Central memory CD8-positive, alpha-beta T cell (primary cell): ENCODE data around the gene RAPGEF1.
A peak's percentile ranks its signal among the peaks of the same experiment; 100 is the strongest.

Source experiments
- ATAC-seq: fragments of 150-1000 bp; cut with Tn5 transposase; replicated peaks from 2 replicates; pipeline ENCODE4 v1.10.0; 2022; ENCODE audit warnings: mild to moderate bottlenecking, moderate FRiP score, moderate number of reproducible peaks; ENCODE audit not compliant: poor library complexity, severe bottlenecking; ENCODE audit errors: extremely low read depth
- DNase-seq, 2 donors: peaks; one replicate each; pipeline ENCODE4 v3.0.0; 2021; ENCODE audit warnings: low spot score in 2 of 2
- H3K27ac Mint-ChIP-seq: one replicate; pipeline ENCODE4 v1.8.0; 2022; ENCODE audit warnings: low read depth, mild to moderate bottlenecking, moderate library complexity, mixed read lengths
- H3K27me3 Mint-ChIP-seq: one replicate; pipeline ENCODE4 v1.8.0; 2022; ENCODE audit warnings: mixed read lengths
- H3K36me3 Mint-ChIP-seq: one replicate; pipeline ENCODE4 v1.8.0; 2022; ENCODE audit warnings: mild to moderate bottlenecking, moderate library complexity, mixed read lengths; ENCODE audit not compliant: insufficient read depth
- H3K4me1 Mint-ChIP-seq: one replicate; pipeline ENCODE4 v1.8.0; 2022; ENCODE audit warnings: mixed read lengths
- H3K4me3 Mint-ChIP-seq: one replicate; pipeline ENCODE4 v1.8.0; 2022; ENCODE audit warnings: mild to moderate bottlenecking, moderate library complexity, mixed read lengths
- H3K9me3 Mint-ChIP-seq: one replicate; pipeline ENCODE4 v1.8.0; 2022; ENCODE audit warnings: mixed read lengths

The RAPGEF1 gene

DNA sequence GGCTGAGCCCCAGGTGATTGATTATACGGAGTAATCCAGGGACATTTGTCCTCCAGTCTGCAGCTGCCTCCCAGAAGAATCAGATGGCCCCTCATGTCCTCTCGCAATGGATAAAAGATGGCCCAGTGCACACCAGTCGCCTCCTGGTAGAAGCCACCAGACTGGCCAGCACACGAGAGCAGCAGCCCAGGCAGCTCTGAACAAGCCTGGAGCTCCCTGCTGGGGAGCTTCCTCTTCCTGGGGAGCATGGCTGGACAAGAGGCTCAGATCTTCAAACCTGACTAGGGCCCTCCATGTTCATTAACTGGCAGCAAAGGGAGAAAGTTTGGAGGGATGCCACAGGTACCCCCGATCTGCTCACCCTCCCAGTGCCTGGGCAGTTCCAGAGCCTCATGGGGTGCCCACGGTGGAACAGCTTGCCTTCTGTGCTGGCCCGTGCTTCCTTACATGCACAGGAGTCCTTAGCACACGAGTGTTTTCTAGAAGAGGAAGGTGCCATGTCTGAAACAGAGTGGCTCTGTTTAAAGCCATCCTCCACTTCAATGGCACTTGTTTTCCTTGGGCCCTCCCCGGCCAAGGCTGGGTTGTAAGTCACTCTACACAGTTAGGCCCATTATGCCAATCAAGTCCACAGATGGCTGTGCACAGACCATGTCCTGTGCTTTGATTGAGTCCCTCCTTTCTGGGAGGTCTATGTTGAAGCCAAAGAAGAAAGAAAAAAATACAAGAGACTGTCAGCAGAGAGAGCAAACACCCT, 118.9 kb downstream of the RAPGEF1 start:
- Mint-ChIP-seq H3K27me3 (no peaks in the 10 kb centered on the region), H3K9me3 (no peaks in the 10 kb centered on the region), H3K4me3 (peak overlapping the region; percentile 17), H3K4me1 (peaks cover 33% of the 10 kb centered on the region), H3K36me3 (peaks cover 52% of the 10 kb centered on the region), H3K27ac (peak overlapping the region; percentile 45)
- DNase-seq (no peak), ATAC-seq (no peak)

DNA sequence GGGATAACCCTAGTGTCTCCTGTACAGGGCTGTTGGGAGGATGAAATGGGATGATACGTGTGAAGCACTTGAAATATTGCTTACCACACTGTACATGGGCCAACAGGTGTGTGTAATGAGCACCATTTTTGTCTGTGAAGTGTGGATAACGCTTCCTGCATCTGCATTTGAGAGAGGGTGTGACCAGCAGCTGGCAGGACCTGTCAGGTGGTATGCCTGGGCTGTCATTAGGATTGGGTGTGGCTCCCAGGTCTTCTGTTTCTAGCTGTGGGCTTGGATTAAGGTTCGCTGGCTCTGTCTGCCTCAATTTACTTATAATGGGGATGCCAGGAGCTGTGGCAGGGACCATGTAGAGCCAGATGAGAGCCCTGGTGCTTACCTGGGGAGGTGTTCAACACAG, 120.2 kb downstream of the RAPGEF1 start:
- Mint-ChIP-seq H3K4me3 (no peak overlapping the region), H3K4me1 (peaks cover 27% of the 10 kb centered on the region), H3K27ac (no peak overlapping the region), H3K9me3 (no peaks in the 10 kb centered on the region), H3K36me3 (peaks cover 46% of the 10 kb centered on the region), H3K27me3 (no peaks in the 10 kb centered on the region)
- DNase-seq (no peak), ATAC-seq (no peak)

DNA sequence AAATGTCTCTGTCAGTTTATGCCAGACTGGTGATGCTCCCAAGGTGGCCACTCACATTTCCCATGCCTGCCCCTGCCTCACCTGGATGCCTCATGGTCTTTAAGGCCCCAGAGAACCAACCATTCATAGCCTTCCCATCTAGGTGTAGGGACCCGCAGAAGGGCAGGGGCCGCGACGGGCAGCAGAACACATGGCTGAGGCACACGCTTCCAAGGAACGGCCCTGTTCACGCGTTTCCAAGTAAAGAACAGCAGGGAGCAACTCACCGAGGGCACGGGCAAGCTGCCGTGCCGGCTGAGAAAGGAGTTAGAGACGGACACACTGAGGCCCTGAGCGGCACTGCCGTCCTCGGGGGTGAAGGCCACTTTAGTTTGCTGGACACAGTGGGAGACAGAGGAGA, 121.1 kb downstream of the RAPGEF1 start:
- H3K4me3 Mint-ChIP-seq: peak overlapping the region; percentile 29
- no peaks in the 10 kb centered on the region for H3K27me3 Mint-ChIP-seq
- H3K36me3 Mint-ChIP-seq: peaks cover 50% of the 10 kb centered on the region
- no peaks in the 10 kb centered on the region for H3K9me3 Mint-ChIP-seq
- H3K4me1 Mint-ChIP-seq: peaks cover 27% of the 10 kb centered on the region
- ATAC-seq: no peak
- H3K27ac Mint-ChIP-seq: peak overlapping the region; percentile 80
- no peak for DNase-seq

DNA sequence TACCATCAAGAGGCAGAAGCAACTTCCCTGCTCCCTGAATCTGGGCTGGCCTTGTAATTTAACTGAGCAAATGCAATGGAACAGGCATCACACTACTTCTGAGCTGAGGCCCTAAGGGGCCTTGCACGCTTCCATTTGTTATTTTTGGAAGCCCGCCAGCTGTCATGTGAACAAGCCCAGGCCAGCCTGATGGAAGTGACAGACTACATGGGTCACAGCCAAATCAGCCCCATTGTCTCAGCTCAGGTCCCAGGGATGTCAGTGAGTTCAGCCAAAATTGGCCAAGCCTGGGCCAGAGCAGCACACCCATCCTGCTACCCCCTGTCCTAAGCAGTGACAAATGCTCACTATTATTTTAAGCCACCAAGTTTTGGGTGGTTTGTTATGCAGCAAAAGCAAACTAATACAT, 121.8 kb downstream of the RAPGEF1 start:
- Mint-ChIP-seq H3K36me3 (peaks cover 50% of the 10 kb centered on the region), H3K27me3 (no peaks in the 10 kb centered on the region), H3K27ac (no peak overlapping the region), H3K4me3 (no peak overlapping the region), H3K9me3 (no peaks in the 10 kb centered on the region), H3K4me1 (peaks cover 27% of the 10 kb centered on the region)
- no peak for ATAC-seq
- no peak for DNase-seq

DNA sequence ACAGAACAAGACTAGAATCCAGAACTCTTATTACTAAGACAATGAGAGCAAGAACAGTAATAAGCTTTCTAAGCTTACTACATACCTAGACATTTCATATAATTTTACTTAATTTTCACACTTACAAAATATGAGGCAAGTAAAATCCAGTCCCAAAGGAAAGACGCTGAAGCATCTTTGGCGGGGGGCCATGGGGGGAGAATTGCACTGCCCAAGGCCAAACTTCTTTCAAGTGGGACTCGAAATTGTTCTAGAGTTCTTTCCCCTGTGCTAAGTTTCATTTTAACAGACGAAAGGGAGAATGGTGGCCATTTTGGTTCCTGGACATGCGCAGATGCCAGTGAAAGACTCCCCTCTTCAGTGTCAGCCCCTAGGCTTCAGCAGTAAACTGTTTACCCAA, 122.3 kb downstream of the RAPGEF1 start:
- H3K36me3 Mint-ChIP-seq: peaks cover 50% of the 10 kb centered on the region
- no peaks in the 10 kb centered on the region for H3K27me3 Mint-ChIP-seq
- ATAC-seq (no peak), DNase-seq (no peak)
- H3K4me3 Mint-ChIP-seq: no peak overlapping the region
- peaks cover 28% of the 10 kb centered on the region for H3K4me1 Mint-ChIP-seq
- no peaks in the 10 kb centered on the region for H3K9me3 Mint-ChIP-seq
- no peak overlapping the region for H3K27ac Mint-ChIP-seq

DNA sequence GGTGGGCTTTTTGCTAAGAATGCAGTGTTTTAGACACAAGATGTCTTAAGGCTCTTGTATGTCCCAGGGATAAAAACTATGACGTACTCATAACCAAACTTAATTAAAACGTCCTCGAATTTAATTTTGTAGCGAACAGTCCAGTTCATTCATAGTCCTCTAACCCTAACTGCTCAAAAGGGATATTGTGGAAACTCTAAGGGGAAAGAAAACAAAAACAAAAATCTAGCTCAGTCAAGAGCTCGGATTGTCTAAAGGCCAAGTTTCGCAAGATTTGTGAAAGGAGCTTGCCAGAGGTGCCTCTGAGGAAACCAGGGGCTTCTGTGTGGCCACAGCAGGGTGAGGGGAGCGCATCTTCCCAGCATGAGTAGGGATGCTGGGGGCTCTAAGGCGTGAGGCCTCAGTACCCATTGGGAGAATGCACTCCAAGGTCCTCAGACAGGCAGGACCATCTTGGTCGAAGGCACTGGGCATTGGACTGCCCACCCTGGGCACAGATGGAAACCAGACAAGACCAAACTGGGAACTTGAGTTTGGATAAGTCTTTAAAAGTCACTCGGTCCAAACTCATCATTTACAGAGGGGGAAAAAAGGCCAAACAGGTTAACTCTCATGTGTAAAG, 122.8 kb downstream of the RAPGEF1 start:
- ATAC-seq: no peak
- H3K36me3 Mint-ChIP-seq: peaks cover 52% of the 10 kb centered on the region
- H3K9me3 Mint-ChIP-seq: no peaks in the 10 kb centered on the region
- no peak overlapping the region for H3K4me3 Mint-ChIP-seq
- H3K4me1 Mint-ChIP-seq: peaks cover 31% of the 10 kb centered on the region
- no peak overlapping the region for H3K27ac Mint-ChIP-seq
- DNase-seq: no peak
- H3K27me3 Mint-ChIP-seq: no peaks in the 10 kb centered on the region

DNA sequence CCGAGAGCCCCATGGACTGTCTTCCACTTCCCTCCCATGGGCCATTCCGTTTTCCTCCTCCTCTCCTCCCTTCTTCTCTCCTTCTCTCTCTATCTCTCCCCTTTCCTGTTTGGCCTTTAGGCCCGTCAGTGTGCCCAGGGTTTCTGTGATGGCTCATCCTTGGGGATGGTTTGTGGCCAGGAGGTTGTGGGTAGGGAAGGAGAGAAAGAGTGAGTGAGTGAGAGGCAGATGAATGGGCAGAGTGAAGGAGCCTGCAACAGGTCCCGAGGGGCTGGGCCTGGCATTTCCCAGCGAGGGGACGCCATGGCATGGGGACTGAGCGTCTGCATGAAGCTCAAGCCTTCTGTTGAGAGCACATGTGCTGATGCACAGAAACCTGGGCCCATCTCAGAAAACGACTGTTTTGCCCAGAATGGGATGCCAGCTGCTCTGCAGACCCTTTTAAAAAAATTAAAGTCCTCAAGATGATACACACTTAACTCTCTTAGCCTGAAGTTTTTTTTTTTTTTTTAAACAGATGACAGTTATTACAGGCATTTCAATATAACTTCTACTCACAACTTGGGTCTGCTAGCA, 125.4 kb downstream of the RAPGEF1 start:
- Mint-ChIP-seq H3K27ac (no peak overlapping the region), H3K4me3 (no peak overlapping the region), H3K9me3 (no peaks in the 10 kb centered on the region), H3K4me1 (peaks cover 20% of the 10 kb centered on the region), H3K27me3 (no peaks in the 10 kb centered on the region), H3K36me3 (peaks cover 48% of the 10 kb centered on the region)
- ATAC-seq (no peak), DNase-seq (no peak)

DNA sequence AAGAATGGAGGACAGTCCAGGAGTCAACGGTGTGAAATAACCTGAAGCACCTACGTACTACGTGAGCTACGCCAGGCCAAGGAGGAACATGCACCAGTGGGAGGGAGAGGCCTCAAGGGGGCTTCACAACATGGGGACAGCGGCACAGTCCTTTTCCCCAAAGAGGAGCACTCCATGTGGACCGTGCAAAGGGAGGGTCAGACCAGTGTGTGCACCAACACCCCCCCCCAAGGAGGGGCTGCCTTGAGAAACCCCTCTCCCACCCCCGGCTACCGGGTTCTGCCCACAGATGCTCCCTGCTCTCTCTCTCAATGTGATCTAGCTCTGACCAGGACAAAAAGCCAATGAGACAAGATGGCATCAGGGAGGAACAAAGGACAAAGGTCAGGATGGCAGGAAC, 126.0 kb downstream of the RAPGEF1 start:
- no peak for DNase-seq
- no peaks in the 10 kb centered on the region for H3K27me3 Mint-ChIP-seq
- no peaks in the 10 kb centered on the region for H3K9me3 Mint-ChIP-seq
- peaks cover 18% of the 10 kb centered on the region for H3K4me1 Mint-ChIP-seq
- H3K27ac Mint-ChIP-seq: no peak overlapping the region
- peaks cover 45% of the 10 kb centered on the region for H3K36me3 Mint-ChIP-seq
- H3K4me3 Mint-ChIP-seq: no peak overlapping the region
- no peak for ATAC-seq

DNA sequence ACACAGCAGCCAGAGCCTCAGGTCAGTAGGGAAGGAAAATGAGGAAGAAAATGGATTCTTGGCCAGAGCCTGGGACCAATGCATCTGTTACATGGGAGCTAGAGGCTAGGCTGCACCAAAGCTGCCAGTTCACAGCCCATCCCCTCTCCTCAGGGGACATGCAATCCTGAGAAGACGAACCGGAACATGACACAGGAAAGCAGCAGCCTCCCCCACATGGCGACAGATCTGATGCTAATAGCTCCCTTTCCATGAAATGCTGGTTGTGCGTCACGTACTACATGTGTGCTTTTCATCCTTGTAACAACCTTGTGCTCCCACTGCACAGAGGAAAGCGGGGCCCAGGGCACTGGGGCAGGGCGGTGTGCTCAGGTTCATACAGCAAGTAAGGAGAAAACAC, 127.0 kb downstream of the RAPGEF1 start:
- DNase-seq (no peak), ATAC-seq (no peak)
- peaks cover 42% of the 10 kb centered on the region for H3K36me3 Mint-ChIP-seq
- H3K4me1 Mint-ChIP-seq: peaks cover 12% of the 10 kb centered on the region
- H3K9me3 Mint-ChIP-seq: no peaks in the 10 kb centered on the region
- H3K27me3 Mint-ChIP-seq: no peaks in the 10 kb centered on the region
- no peak overlapping the region for H3K4me3 Mint-ChIP-seq
- H3K27ac Mint-ChIP-seq: peak overlapping the region; percentile 79

DNA sequence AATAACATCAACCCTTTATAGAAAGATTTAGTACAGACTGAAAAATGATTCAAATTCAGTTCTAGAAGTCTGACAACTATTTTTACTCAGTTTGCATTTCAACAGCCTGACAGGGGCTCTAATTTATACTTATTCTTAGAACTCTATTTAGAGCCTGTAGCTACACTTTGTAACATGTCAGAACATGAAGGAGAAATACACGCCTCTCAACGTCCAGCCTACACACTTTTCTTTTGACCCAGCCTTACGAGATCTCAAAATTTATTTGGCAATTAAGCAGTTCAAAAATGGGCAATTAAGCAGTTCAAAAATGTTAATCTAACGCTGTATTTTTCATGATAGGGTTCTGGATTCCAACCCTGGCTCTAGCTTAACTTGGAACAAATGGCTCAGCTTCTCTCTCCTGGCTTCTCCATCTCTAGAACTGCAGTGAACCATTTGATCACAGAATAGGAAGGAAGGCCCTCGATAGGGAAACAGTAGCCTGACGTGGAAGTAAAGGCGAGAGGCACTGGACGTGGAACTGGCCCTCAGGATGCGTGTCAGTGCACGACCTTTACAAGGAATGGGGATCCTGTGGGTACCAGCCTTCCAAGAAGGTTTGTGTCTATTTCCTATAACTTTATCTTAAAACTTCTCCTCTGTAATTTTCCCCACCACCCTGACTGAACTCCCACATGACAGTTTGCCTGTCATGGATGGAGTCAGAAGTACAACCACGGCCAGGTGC, 128.1 kb downstream of the RAPGEF1 start:
- Mint-ChIP-seq H3K36me3 (peaks cover 42% of the 10 kb centered on the region), H3K27me3 (no peaks in the 10 kb centered on the region), H3K9me3 (no peaks in the 10 kb centered on the region), H3K4me1 (peaks cover 12% of the 10 kb centered on the region), H3K27ac (peak overlapping the region; percentile 22), H3K4me3 (no peak overlapping the region)
- ATAC-seq (no peak), DNase-seq (no peak)

DNA sequence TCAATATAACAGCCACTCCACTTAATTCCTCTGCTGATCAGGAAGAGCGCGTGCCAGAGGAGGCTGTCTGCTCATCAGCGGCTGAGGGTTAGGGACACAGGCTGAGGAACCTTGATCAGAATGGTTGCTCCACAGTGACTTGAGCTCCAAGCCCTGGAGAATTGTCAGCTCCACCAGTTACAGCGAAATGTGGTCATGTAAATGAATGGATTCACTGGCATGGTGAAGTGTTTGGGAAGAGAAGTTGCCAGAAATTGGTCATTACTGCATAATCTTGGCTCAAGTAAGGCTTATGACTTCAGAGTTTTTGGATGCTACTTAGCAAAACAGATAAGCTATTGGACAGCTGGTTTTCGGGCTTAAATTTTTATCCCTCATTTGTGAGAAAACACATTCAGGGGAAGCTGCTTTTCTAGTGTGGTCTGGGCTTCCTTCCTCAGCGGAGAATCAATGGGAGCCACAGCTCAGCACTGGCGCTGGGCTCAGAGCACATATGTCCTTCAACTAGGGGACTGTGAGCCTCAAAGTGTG, 129.6 kb downstream of the RAPGEF1 start:
- no peak for ATAC-seq
- Mint-ChIP-seq H3K27ac (no peak overlapping the region), H3K4me1 (peaks cover 12% of the 10 kb centered on the region), H3K36me3 (peaks cover 42% of the 10 kb centered on the region), H3K27me3 (no peaks in the 10 kb centered on the region), H3K9me3 (no peaks in the 10 kb centered on the region), H3K4me3 (no peak overlapping the region)
- DNase-seq: no peak

DNA sequence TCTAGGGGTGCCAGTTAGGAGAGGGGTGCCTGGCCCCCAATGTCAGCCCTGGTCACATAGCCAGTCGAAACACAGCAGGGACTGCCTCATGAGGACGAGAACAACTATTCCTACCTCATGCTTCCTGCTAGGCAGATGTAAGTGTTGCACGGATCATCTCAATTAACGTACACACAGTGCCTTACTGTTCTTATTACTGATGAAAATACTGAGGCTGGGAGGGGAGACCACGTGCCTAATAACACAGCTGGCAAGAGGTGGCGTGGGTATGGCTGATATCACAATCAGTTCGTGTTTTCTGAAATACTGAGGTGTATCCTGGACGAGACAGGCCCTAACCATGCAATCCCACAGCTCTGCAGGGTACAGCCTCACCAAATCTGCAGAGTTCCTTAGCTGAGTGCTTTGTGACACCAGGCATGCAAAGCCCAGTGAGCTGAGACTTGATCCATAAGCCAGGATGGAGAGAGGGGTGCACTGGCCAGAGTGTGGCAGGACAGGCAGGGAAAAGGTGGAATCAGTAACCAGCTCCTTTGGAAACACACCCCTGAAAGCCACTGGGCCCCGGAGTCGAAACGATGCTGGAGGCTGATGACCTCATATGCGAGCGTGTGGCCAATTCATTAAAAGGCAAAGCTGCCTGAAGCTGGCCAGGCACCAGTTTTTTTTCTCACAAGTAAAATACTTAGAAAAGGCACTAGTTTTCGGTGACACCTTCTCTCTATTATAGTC, 130.6 kb downstream of the RAPGEF1 start:
- no peaks in the 10 kb centered on the region for H3K27me3 Mint-ChIP-seq
- DNase-seq: no peak
- H3K27ac Mint-ChIP-seq: no peak overlapping the region
- no peaks in the 10 kb centered on the region for H3K9me3 Mint-ChIP-seq
- H3K36me3 Mint-ChIP-seq: peaks cover 43% of the 10 kb centered on the region
- peaks cover 18% of the 10 kb centered on the region for H3K4me1 Mint-ChIP-seq
- ATAC-seq: no peak
- H3K4me3 Mint-ChIP-seq: no peak overlapping the region
